Natural killer cell (primary cell): ENCODE data around the gene MYO15B. TPM values are rescaled to one million over a fixed set of nuclear protein-coding genes. Genes with fewer than 3 reads are reported as not detected.
"Not testable (repeated sequence)": the region's sequence is repeated elsewhere in the genome, so short reads cannot be mapped to it uniquely, and the experiment has no call there.

Experiments used
- ATAC-seq, 3 donors: fragments of 150-1000 bp in 2 of 3; fragments of 200-7000 bp in 1 of 3; cut with Tn5 transposase; 1 replicate in 1 of 3; 2 replicates in 2 of 3; pipeline ENCODE4 v1.10.0; 2021; ENCODE audit warnings: mild to moderate bottlenecking in 2 of 3, moderate library complexity in 2 of 3
- DNase-seq, 2 donors: peaks; one replicate each; pipeline versions ENCODE4 v3.0.0 to v3.0.0-alpha.2; 2013 to 2021; ENCODE audit warnings: mixed read lengths in 1 of 2
- H3K27ac ChIP-seq: one replicate; pipeline ENCODE4 v1.5.1; 2013; ENCODE audit warnings: mild to moderate bottlenecking, low read length
- H3K27me3 ChIP-seq: one replicate; pipeline ENCODE4 v1.6.1; 2013; ENCODE audit warnings: low read length; ENCODE audit not compliant: control insufficient read depth, insufficient read depth
- H3K36me3 ChIP-seq: one replicate; pipeline ENCODE4 v1.6.1; 2013; ENCODE audit warnings: low read length; ENCODE audit not compliant: control insufficient read depth, insufficient read depth
- H3K4me1 ChIP-seq: one replicate; pipeline ENCODE4 v1.6.1; 2013; ENCODE audit warnings: low read length; ENCODE audit not compliant: control insufficient read depth, insufficient read depth
- H3K4me3 ChIP-seq: one replicate; pipeline ENCODE4 v1.5.1; 2013; ENCODE audit warnings: low read length
- H3K9me3 ChIP-seq: one replicate; pipeline ENCODE4 v1.6.1; 2013; ENCODE audit warnings: low read length; ENCODE audit not compliant: control insufficient read depth, insufficient read depth
- H3K27ac Mint-ChIP-seq, 2 donors: one replicate each; pipeline ENCODE4 v1.8.0; 2022; ENCODE audit warnings: mild to moderate bottlenecking in 2 of 2, mixed read lengths in 2 of 2, moderate library complexity in 1 of 2
- H3K27me3 Mint-ChIP-seq, 2 donors: one replicate each; pipeline ENCODE4 v1.8.0; 2022; ENCODE audit warnings: low read depth in 2 of 2, mixed read lengths in 2 of 2
- H3K36me3 Mint-ChIP-seq: one replicate; pipeline ENCODE4 v1.8.0; 2022; ENCODE audit warnings: mixed read lengths
- H3K4me1 Mint-ChIP-seq, 2 donors: one replicate each; pipeline ENCODE4 v1.8.0; 2022; ENCODE audit warnings: mixed read lengths in 2 of 2
- H3K4me3 Mint-ChIP-seq: one replicate; pipeline ENCODE4 v1.8.0; 2022; ENCODE audit warnings: mild to moderate bottlenecking, moderate library complexity, mixed read lengths
- H3K9me3 Mint-ChIP-seq, 2 donors: one replicate each; pipeline ENCODE4 v1.8.0; 2022; ENCODE audit warnings: mixed read lengths in 2 of 2
- WGBS: methylation state at CpG from one replicate; pipeline ENCODE4 v1.1.7; 2013; ENCODE audit warnings: missing lambda C conversion rate; ENCODE audit not compliant: insufficient coverage; 5-methylcytosine and 5-hydroxymethylcytosine counted together
- intact Hi-C: fragments of 100-400 bp; cut with micrococcal nuclease; formaldehyde crosslinking; loops from one replicate; pipeline ENCODE4 v1.14.2; 2022
- total RNA-seq, 4 donors: library from RNA; stranded (reverse); fragments of 120-200 nt in 1 of 4; gene quantifications; one replicate each; pipeline versions ENCODE4 v1.2.3 to v1.2.4, GENCODE V29; 2013 to 2022
- TF ChIP-seq, protein P1 (sequence below): fragments of 200-600 bp; IDR thresholded peaks from one replicate; pipeline ENCODE4 v1.8.0; 2022; ENCODE audit warnings: antibody characterized with exemption

Gene MYO15B
- total RNA-seq, 3 donors from 2014 or later (not counting 1 experiment from before 2014, with no cell fraction given), result 336 to 372 (median 339) TPM

DNA sequence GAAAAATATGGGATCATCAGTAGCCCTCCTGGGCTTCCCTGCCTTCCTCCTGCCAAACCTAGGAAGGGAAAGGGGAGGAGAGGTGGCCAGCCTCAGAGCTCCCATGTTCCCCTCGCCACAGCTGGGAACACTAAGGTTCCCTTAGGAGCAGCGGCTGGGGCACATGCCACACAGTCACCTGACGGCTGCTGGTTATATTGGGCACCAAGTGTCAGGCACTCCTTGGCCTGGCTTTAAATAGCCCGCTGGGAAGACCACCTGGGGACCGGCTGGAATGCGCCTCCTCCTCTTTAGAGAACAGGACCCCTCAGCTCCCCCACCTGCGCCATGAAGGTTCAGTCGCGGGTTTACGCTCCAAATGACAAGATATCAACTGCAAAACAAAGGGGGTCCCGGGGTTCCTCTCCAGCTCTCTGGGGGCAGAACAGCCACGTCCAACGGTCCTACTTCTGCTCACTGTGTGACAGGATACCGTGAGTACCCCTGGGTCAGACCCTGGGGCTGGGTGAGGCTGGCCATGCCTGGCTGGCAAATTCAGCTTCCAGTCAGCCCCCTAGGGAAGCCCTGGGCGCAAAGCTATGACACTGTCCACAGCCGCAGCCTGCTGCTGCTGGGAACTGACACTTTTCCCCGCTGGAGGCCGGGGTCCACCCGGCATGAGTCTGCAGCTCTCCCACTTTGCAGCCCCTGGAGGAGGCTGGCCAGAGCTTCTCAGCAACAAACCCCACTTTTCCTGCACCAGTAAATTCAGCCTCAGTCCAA is 49.0 kb downstream of the MYO15B start:
- Mint-ChIP-seq H3K36me3 (no peaks in the 10 kb centered on the region), H3K4me3 (no peak overlapping the region), H3K4me1 (peaks cover 0 to 5% of the 10 kb centered on the region in 2 donors), H3K9me3 (no peaks in the 10 kb centered on the region), H3K27me3 (no peaks in the 10 kb centered on the region), H3K27ac (no peak overlapping the region)
- Histone ChIP-seq H3K9me3 (no peaks in the 10 kb centered on the region), H3K27me3 (no peaks in the 10 kb centered on the region), H3K4me1 (peaks cover 17% of the 10 kb centered on the region), H3K4me3 (no peak overlapping the region), H3K36me3 (no peaks in the 10 kb centered on the region), H3K27ac (no peak overlapping the region)
- no peak for ATAC-seq
- intact Hi-C loops, result no loop called here
- no peak for DNase-seq
- TF ChIP-seq, protein P1, sequence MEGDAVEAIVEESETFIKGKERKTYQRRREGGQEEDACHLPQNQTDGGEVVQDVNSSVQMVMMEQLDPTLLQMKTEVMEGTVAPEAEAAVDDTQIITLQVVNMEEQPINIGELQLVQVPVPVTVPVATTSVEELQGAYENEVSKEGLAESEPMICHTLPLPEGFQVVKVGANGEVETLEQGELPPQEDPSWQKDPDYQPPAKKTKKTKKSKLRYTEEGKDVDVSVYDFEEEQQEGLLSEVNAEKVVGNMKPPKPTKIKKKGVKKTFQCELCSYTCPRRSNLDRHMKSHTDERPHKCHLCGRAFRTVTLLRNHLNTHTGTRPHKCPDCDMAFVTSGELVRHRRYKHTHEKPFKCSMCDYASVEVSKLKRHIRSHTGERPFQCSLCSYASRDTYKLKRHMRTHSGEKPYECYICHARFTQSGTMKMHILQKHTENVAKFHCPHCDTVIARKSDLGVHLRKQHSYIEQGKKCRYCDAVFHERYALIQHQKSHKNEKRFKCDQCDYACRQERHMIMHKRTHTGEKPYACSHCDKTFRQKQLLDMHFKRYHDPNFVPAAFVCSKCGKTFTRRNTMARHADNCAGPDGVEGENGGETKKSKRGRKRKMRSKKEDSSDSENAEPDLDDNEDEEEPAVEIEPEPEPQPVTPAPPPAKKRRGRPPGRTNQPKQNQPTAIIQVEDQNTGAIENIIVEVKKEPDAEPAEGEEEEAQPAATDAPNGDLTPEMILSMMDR, result no peak
- 97% methylated on average over 19 of the region's 19 CpGs for WGBS

DNA sequence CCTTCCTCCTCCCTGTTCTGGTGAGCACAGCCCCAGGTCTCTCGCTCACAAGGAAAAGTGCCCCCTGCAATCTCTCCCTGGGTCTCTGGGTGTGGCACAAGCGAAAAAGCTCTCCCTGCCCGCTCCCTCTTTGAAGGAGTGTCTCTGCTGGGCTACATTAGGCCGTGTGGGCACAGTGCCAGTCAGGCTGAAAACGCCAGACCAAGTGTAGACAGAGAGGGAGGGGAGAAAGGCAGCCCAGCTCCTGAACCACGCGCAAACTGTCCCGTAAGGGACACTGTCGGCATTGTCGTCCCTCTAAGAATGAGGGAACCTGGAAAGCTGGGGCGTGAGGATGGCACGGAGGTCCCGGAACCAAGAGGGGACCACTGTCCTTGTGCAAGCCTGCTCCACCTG is 49.5 kb downstream of the MYO15B start:
- TF ChIP-seq, protein P1, result no peak
- no peak overlapping the region for H3K4me3 ChIP-seq
- H3K27me3 ChIP-seq, result no peaks in the 10 kb centered on the region
- 90% methylated on average over 13 of the region's 13 CpGs for WGBS
- intact Hi-C loops, result no loop called here
- ATAC-seq (no peak), DNase-seq (no peak)
- Mint-ChIP-seq H3K36me3 (no peaks in the 10 kb centered on the region), H3K27me3 (no peaks in the 10 kb centered on the region), H3K27ac (no peak overlapping the region), H3K4me3 (no peak overlapping the region), H3K4me1 (peaks cover 0 to 5% of the 10 kb centered on the region in 2 donors), H3K9me3 (no peaks in the 10 kb centered on the region)
- H3K36me3 ChIP-seq, result no peaks in the 10 kb centered on the region
- peaks cover 17% of the 10 kb centered on the region for H3K4me1 ChIP-seq
- H3K27ac ChIP-seq, result no peak overlapping the region
- no peaks in the 10 kb centered on the region for H3K9me3 ChIP-seq

DNA sequence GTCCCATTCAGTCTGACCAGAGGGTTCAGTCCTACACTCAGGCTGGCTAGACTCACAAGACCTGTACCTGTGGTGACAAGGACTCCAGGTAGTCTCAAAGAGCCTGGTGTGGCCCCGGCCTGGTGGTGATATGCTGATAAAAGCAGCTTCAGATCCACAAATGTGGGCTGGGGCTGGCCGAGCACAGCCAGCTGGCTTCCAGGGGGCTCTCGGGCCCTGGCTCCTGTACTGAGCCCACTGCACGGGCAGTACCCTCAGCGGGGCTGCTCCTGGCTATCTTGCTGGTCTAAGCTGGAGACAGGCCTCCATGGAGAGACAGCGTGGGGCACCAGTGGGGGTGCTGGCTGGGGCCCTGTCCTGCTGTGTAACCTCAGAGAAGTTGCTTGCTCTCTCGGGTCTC is 50.0 kb downstream of the MYO15B start:
- ATAC-seq (no peak), DNase-seq (no peak)
- H3K4me1 ChIP-seq, result peaks cover 17% of the 10 kb centered on the region
- H3K4me1 Mint-ChIP-seq, result peaks cover 0 to 5% of the 10 kb centered on the region in 2 donors
- H3K4me3 Mint-ChIP-seq, result no peak overlapping the region
- H3K9me3 ChIP-seq, result no peaks in the 10 kb centered on the region
- no peak overlapping the region for H3K27ac ChIP-seq
- no peak overlapping the region for H3K27ac Mint-ChIP-seq
- no peaks in the 10 kb centered on the region for H3K36me3 Mint-ChIP-seq
- WGBS, result 95% methylated on average over 7 of the region's 7 CpGs
- no peaks in the 10 kb centered on the region for H3K36me3 ChIP-seq
- H3K27me3 Mint-ChIP-seq, result no peaks in the 10 kb centered on the region
- H3K27me3 ChIP-seq, result no peaks in the 10 kb centered on the region
- no peak overlapping the region for H3K4me3 ChIP-seq
- intact Hi-C loops, result no loop called here
- no peaks in the 10 kb centered on the region for H3K9me3 Mint-ChIP-seq
- TF ChIP-seq, protein P1, result no peak

DNA sequence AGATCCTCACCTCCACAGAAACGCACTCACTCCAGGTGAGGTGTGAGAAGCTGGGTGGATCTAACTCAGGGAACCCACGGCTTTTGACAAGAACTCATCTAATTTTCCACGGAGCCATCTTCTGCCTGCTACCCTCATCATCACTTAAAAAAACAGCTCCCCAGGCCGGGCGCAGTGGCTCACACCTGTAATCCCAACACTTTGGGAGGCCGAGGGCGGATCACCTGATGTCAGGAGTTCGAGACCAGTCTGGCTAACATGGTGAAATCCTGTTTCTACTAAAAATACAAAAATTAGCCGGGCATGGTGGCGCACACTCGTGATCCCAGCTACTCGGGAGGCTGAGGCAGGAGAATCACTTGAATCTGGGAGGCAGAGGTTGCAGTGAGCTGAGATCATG is 50.4 kb downstream of the MYO15B start:
- H3K36me3 Mint-ChIP-seq, H3K4me1 Mint-ChIP-seq, intact Hi-C loops, H3K27me3 Mint-ChIP-seq, H3K4me3 Mint-ChIP-seq, H3K9me3 Mint-ChIP-seq, ATAC-seq, H3K9me3 ChIP-seq, H3K27ac Mint-ChIP-seq, H3K27me3 ChIP-seq, H3K27ac ChIP-seq, H3K36me3 ChIP-seq, DNase-seq, H3K4me3 ChIP-seq: not testable (repeated sequence)
- WGBS, result 95% methylated on average over 12 of the region's 12 CpGs
- H3K4me1 ChIP-seq, result peaks cover 12% of the 10 kb centered on the region
